RWPE1 (cell line): ENCODE results near the gene ARRDC3.
"Not testable (repeated sequence)": the region's sequence is repeated elsewhere in the genome, so short reads cannot be mapped to it uniquely, and the experiment has no call there.

Source experiments
- CTCF ChIA-PET: fragments of 350-600 bp; sonication (Branson Sonifier 250); formaldehyde crosslinking; extraction: SDS; loops from one replicate; lab custom pipeline; 2021; lab: Yijun Ruan, JAX
- POLR2A ChIA-PET: fragments of 400-600 bp; formaldehyde crosslinking; extraction: SDS; loops from one replicate; lab custom pipeline; 2020; ENCODE audit warnings: antibody characterized with exemption; ENCODE audit not compliant: low non-redundant PET; lab: Yijun Ruan, JAX
- DNase-seq: peaks from one replicate; pipeline ENCODE4 v3.0.0; 2012; ENCODE audit warnings: low spot score
- H3K27ac ChIP-seq: fragments of 450-650 bp; 2 replicates; pipeline ENCODE4 v1.5.1; 2017
- TF ChIP-seq, protein P1 (sequence below): fragments of 450-650 bp; conservative IDR thresholded peaks from 2 replicates; pipeline ENCODE4 v1.5.1; 2017; ENCODE audit warnings: low read depth, mild to moderate bottlenecking

The ARRDC3 gene

DNA sequence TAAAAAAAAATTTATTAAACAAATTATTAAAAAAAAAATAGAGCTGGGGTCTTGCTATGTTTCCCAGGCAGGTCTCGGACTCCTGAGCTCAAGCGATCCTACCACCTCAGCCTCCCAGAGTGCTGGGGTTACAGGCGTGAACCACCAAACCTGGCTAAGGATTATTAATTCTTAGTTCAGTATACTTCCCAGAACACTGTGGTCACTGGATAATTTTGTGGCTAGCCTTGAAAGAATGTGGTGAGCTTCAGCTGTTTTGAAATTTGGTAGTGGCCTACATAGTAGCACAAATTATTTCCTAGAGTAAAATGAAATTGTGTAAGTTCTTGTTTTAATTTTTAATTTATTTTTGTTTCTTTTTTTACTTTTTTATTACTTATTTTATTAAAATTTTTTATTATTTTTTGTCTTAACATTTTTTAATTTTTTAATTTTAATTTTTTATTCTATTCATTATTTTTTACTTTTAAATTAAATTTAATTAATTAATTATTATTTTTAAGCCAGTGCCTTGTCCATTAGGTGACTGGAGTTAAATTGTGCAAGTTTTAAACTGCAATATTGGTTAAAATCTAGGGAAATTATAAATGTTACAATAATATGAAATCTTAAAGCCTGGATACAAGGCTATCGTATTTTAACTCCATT lies 23.0 kb downstream of the ARRDC3 start:
- ChIA-PET POLR2A (no interaction called here), CTCF (interaction anchor here (0.6 kb wide), 1 partner anchor 62 kb away, joined by 3 read pairs; no protein-coding TSS in a partner anchor)
- no peak overlapping the region for H3K27ac ChIP-seq
- TF ChIP-seq, protein P1, sequence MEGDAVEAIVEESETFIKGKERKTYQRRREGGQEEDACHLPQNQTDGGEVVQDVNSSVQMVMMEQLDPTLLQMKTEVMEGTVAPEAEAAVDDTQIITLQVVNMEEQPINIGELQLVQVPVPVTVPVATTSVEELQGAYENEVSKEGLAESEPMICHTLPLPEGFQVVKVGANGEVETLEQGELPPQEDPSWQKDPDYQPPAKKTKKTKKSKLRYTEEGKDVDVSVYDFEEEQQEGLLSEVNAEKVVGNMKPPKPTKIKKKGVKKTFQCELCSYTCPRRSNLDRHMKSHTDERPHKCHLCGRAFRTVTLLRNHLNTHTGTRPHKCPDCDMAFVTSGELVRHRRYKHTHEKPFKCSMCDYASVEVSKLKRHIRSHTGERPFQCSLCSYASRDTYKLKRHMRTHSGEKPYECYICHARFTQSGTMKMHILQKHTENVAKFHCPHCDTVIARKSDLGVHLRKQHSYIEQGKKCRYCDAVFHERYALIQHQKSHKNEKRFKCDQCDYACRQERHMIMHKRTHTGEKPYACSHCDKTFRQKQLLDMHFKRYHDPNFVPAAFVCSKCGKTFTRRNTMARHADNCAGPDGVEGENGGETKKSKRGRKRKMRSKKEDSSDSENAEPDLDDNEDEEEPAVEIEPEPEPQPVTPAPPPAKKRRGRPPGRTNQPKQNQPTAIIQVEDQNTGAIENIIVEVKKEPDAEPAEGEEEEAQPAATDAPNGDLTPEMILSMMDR, result no peak
- no peak for DNase-seq

DNA sequence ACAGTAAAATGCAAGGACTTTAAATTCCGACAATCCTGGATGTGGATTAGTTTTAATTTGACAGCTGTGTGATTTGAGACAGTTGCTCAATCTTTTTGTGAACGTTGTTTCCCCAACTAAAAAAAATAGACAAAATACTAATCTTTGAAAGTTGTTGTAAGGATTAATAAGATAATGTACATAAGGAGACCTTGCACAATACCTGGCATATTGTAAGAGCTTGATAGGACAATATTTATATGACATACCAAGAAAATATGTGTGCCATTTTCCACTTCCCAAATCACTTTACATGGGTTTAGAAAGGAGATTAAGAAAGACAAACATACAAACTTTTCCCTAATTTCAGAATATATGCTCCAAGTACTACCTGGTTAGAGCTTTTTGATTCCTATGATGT lies 25.3 kb downstream of the ARRDC3 start:
- no peak for DNase-seq
- ChIA-PET POLR2A (no interaction called here), CTCF (interaction anchor here (0.5 to 0.7 kb wide), 3 partner anchors 15 to 108 kb away, joined by 3 to 5 read pairs (median 3); no protein-coding TSS in a partner anchor)
- no peak overlapping the region for H3K27ac ChIP-seq
- TF ChIP-seq, protein P1, result no peak

DNA sequence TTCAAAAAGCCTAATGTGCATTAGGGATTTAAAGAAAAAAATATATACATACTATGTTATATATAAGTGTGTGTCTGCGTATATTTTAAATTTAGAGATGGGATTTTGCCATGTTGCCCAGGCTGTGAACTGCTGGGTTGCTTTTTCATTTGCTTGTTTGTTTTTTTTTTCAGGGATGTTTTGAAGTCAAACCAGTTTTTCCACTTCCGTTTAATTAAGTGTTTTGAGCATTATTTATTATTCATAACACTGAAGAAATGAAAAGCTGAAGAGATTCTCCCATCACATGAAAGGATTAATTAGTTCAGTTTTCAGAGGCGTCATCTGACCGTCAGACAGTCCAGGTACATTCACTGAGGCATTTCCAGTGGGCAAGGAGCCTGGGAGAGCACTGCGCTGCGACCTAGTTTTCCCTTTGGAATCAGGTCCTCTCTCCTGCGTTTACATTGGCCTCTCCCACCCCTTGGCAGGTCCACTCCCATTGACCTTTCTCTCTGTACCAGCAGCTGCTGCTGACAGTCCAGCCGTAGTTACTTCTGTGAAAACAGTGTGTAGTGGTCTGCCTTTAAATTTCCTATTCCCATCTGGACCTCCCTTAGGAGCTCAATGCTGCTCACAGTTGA lies 26.0 kb downstream of the ARRDC3 start:
- peak; percentile 5 for DNase-seq
- CTCF ChIA-PET, result interaction anchor here (0.5 to 0.6 kb wide), 2 partner anchors 28 to 109 kb away, joined by 3 to 5 read pairs; no protein-coding TSS in a partner anchor
- POLR2A ChIA-PET, result no interaction called here
- TF ChIP-seq, protein P1, result no peak
- no peak overlapping the region for H3K27ac ChIP-seq

DNA sequence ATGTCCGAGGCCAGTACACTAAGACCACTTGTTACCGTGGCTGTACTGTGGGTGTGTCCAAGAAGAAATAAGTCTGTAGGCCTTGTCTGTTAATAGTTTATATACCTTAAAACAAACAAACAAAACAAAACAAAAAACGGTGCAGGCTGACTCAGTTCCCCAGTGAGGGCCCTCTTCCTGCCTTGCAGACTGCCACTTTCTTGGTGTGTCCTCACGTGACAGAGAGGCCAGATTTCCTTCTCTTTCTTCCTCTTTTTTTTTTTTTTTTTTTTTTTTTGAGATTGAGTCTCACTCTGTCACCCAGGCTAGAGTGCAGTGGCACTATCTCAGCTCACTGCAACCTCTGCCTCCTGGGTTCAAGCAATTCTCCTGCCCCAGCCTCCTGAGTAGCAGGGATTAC lies 28.2 kb downstream of the ARRDC3 start:
- CTCF ChIA-PET, POLR2A ChIA-PET, DNase-seq, H3K27ac ChIP-seq: not testable (repeated sequence)

DNA sequence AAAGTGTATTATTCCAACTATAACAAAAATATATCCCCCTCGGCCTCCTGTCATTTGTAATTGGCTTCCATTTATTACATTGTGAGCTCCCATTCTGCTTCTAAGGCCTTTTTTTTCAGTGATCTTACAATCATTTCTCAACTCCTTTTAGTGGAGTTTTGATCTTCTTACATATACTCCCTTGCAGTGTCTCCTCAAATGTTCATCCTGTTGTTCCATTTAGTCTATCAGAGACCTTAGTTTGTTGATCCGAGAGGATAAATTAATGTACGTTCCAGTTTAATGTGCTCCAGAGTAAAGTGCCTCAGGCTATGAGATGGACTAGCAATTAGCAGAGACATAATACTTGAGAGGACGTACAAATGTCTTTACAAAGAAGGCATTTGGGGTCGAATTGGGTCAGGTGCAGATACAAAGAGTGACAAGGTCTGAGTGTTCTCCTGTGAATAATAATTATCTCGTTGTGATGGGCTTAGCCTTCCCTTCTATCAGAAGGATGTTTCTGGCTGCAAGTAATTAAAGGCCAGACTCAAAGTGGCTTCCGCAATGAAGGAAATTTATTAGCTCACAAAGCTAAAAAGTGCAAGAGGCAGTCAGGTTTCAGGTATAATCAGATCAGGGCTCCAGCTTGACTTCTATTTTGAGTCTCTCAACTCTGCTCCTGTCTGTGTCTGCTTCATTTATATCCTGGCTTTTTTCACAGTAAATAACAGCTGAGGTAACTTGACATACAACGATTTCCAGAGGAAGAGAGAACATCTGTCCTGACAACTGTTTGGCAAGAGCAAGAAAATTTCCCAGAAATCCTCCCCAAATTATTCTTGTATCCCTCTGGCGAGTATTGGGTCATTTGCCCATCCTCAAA lies 30.1 kb downstream of the ARRDC3 start:
- no peak for DNase-seq
- CTCF ChIA-PET, result no interaction called here
- POLR2A ChIA-PET, result no interaction called here
- no peak overlapping the region for H3K27ac ChIP-seq
- TF ChIP-seq, protein P1, result no peak

DNA sequence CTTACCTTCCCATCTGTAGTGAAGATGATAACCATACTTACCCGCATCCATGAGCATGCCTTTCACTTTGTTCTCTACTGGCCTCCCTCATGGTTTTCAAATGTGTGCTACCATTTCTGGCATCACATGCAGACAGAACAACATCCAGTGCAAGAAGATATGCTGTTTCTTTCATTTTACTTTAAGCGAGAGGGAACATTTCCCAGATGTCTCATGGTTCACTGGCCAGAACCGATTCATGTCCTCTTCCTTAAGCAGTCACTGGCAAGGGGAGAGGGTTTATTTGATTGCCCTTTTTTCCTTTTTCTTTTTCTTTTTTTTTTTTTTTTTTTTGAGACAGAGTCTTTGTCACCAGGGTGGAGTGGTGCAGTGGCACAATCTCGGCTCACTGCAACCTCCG lies 37.7 kb downstream of the ARRDC3 start:
- CTCF ChIA-PET, result interaction anchor here (0.7 kb wide), 1 partner anchor 9 kb away, joined by 3 read pairs; no protein-coding TSS in a partner anchor
- DNase-seq, result no peak
- no peak overlapping the region for H3K27ac ChIP-seq
- TF ChIP-seq, protein P1, result no peak
- POLR2A ChIA-PET, result no interaction called here

DNA sequence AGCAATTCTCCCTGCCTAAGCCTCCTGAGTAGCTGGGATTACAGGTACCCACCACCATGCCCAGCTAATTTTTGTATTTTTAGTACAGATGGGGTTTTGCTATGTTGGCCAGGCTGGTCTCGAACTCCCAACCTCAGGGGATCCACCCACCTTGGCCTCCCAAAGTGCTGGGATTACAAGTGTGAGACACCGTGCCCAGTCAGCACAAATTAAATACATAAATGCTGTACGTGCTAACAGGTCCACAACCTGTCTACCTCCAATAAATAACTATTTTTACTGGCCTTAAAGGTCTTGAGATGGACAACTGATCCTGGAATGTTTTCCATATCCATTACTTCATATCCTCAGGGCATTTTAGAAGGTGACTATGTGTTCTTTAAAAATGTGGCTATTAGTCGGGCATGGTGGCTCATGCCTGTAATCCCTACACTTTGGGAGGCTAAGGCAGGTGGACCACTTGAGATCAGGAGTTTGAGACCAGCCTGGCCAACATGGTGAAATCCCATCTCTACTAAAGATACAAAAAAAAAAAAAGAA lies 38.4 kb downstream of the ARRDC3 start:
- H3K27ac ChIP-seq, CTCF ChIA-PET, DNase-seq: not testable (repeated sequence)
- POLR2A ChIA-PET, result interaction anchor here (1.0 kb wide), 1 partner anchor 36 kb away, joined by 4 read pairs; no protein-coding TSS in a partner anchor
